ENCODE data around the gene SIK2.

SIK2 gene

GRCh38 chr11:111660822-111661221 is 58.6 kb downstream of the SIK2 start:
- DNase-seq: no peak

DNA sequence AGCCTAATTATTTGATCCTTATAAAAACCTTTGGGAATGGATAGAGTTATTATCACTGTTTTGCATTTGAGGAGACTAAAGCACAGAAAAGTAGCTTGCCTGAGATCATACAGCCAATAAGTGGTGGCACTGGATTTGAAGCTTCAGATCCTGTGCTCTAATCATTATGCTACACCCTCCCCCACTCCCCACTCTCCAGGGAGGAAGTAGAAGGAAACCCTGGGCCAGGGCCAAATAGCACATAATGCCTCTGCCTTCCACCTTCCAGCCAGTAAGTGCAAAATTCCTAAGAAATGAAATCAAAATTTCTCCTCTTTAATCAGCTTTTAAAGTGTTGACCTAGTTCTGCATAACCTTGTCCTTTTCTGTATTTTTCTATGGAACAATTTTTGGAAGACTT is 61.6 kb downstream of the SIK2 start:
- no peak for DNase-seq

GRCh38 chr11:111665777-111666176 is 63.5 kb downstream of the SIK2 start:
- DNase-seq: no peak

DNA sequence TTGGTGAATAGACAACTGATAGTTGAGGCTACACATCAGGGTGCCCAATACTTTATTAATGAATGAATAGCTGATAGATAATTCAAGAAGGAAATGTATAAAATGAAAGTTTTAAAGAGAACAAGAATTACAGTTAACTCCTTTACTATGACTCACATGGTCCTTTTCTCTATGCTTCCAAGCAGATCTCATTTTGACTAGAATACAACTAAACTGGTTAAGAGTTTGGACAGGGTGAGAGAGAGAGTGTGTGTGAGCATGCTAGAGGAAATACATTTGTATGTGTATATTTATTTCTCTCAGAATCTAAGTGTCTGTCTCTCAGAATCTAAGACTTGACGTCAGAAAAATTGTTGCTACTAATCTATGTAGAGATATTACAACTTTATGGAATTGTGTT is 66.7 kb downstream of the SIK2 start:
- no peak for DNase-seq

- no peak for DNase-seq
Observed at GRCh38 chr11:111671383-111671782, 69.1 kb downstream of the SIK2 start.

DNA sequence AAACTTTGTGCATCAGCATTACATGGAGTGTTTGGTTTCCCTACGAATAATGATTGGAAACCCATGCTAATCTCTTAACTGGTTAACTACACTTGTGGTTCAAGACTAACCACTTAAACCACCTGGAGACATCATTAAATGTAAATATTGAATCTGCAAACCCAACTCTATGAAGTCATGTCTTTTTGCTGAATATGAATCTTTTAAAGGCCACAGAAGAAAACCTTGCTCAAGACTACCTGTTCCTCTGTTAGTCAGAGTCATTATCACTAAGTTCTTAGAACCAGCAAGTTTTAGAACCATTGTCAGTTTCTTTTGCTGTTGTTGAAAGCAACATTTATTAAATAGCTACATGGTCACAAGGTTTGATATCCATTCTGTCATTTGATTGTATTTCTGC is 70.7 kb downstream of the SIK2 start:
- DNase-seq: peak; percentile 4

DNA sequence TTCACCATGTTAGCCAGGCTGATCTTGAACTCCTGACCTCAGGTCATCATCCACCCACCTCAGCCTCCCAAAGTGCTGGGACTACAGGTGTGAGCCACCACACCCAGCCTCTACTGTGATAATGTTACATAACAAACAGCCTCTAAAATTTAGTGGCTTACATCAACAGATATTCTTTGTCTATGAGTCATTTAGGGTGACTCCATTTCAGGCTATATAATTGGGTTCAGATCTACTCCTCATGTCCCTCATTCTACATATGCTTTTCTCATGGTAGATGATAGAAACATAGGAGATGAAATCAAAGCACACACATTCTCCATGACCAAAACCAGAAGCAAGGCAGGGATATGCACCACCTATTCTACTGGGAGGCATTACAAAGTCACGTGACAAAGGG is 72.7 kb downstream of the SIK2 start:
- no peak for DNase-seq

DNA sequence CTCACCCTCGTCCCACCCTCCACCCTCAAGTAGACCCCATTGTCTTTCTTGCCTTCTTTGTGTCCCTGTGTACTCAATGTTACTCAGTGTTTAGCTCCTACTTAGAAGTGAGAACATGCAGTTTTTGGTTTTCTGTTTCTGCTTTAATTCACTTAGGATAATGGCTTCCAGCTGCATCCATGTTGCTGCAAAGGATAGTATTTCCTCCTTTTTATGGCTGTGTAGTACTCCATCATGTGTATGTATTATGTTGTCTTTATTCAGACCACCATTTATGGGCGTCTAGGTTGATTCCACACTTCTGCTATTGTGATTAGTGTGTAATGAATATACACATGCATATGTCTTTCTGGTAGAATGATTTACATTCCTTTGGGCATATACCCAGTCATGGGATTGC is 73.6 kb downstream of the SIK2 start:
- DNase-seq: no peak

GRCh38 chr11:111676878-111677585 is 74.8 kb downstream of the SIK2 start:
- no peak for DNase-seq

GRCh38 chr11:111680486-111681175 is 78.4 kb downstream of the SIK2 start:
- no peak for DNase-seq

GRCh38 chr11:111683806-111684205 is 81.6 kb downstream of the SIK2 start:
- no peak for DNase-seq

- DNase-seq: no peak
Observed at GRCh38 chr11:111684251-111684650, 82.0 kb downstream of the SIK2 start.

DNA sequence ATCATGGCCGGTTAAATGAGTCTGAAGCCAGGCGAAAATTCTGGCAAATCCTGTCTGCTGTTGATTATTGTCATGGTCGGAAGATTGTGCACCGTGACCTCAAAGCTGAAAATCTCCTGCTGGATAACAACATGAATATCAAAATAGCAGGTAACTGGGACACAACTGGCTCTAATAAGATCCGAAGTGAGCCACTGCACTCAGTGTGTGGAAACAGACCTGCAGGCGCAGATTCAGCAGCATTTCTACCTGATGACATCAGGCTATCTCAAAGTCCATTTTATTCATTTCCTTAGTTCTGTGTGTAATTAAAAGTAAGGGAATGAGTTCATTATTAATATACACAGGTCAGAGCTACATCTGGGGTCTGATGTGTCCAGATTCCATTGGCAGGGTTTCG is 85.8 kb downstream of the SIK2 start:
- no peak for DNase-seq

- DNase-seq: no peak
Observed at GRCh38 chr11:111691176-111691575, 88.9 kb downstream of the SIK2 start.

- DNase-seq: no peak
Observed at GRCh38 chr11:111691741-111692140, 89.5 kb downstream of the SIK2 start.

GRCh38 chr11:111693224-111693937 is 91.1 kb downstream of the SIK2 start:
- DNase-seq: no peak

GRCh38 chr11:111694851-111695250 is 92.6 kb downstream of the SIK2 start:
- DNase-seq: no peak

GRCh38 chr11:111696556-111696955 is 94.3 kb downstream of the SIK2 start:
- DNase-seq: no peak

- no peak for DNase-seq
Observed at GRCh38 chr11:111697933-111698371, 95.7 kb downstream of the SIK2 start.

GRCh38 chr11:111698852-111699559 is 96.8 kb downstream of the SIK2 start:
- peak; percentile 4 for DNase-seq

GRCh38 chr11:111699579-111700156 is 97.4 kb downstream of the SIK2 start:
- DNase-seq: no peak

DNA sequence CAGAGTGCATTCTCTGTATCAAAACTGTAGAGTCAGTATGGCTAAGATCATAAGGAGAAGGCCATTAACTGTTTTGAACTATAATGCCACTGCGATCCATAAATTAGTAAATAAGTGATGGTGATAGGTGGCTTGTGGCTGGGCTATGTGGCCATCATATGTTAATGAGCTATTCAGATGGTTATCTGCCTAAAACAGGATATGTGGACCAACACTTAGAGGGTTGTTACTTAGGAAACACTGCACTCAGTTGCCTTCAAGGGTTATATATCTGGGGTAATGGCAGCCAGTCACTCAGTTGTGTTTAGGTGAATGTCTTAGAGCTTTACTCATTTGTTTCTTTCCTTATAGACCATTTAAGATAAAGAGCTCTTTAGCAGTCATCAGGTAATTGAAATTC is 97.9 kb downstream of the SIK2 start:
- DNase-seq: no peak

DNA sequence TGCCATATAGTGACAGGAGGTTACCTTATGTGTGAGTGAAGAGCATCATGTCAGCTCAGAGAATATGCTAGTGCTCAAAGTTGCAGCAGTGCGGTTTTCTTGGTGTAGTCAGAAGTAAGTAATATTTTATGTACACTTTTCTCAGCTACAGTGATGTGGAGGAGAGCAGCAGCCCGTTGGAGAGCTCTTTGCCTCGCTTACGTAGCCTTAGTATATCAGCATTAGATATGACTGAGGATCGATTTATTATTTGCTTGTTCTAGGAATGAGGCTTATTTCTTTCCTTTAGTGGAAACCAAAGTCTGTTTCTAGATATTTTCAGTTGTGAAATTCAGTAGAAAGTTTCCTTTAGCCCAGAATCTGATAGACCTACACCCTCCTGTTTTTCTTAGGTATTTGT is 100.4 kb downstream of the SIK2 start:
- DNase-seq: no peak
